WI38 (cell line): ENCODE measurements around the gene SERPINA5.

Source experiments
- H3K4me3 ChIP-seq: 2 replicates; pipeline ENCODE4 v1.5.1; 2011; ENCODE audit warnings: low read depth, mild to moderate bottlenecking, control low read depth, low read length
- CTCF ChIP-seq: IDR thresholded peaks from 2 replicates; pipeline ENCODE4 v1.5.1; 2012; ENCODE audit warnings: low read depth, mild to moderate bottlenecking, control low read depth, low read length

SERPINA5 gene

GRCh38 chr14:94621358-94622134 lies 40.3 kb downstream of the SERPINA5 start:
- TF ChIP-seq CTCF = no peak
- H3K4me3 ChIP-seq = no peak overlapping the region

GRCh38 chr14:94622653-94623421 lies 41.6 kb downstream of the SERPINA5 start:
- no peak for TF ChIP-seq CTCF
- no peak overlapping the region for H3K4me3 ChIP-seq

GRCh38 chr14:94623422-94623809 lies 42.2 kb downstream of the SERPINA5 start:
- no peak for TF ChIP-seq CTCF
- H3K4me3 ChIP-seq = no peak overlapping the region

GRCh38 chr14:94623856-94624499 lies 42.8 kb downstream of the SERPINA5 start:
- TF ChIP-seq CTCF = no peak
- no peak overlapping the region for H3K4me3 ChIP-seq

- H3K4me3 ChIP-seq = no peak overlapping the region
- no peak for TF ChIP-seq CTCF
Observed at GRCh38 chr14:94624537-94625352, 43.5 kb downstream of the SERPINA5 start.

- H3K4me3 ChIP-seq = no peak overlapping the region
- no peak for TF ChIP-seq CTCF
Observed at GRCh38 chr14:94625353-94625635, 44.1 kb downstream of the SERPINA5 start.
